ENCODE measurements around the gene NFASC.
A peak's percentile ranks its signal among the peaks of the same experiment; 100 is the strongest.

NFASC gene

DNA sequence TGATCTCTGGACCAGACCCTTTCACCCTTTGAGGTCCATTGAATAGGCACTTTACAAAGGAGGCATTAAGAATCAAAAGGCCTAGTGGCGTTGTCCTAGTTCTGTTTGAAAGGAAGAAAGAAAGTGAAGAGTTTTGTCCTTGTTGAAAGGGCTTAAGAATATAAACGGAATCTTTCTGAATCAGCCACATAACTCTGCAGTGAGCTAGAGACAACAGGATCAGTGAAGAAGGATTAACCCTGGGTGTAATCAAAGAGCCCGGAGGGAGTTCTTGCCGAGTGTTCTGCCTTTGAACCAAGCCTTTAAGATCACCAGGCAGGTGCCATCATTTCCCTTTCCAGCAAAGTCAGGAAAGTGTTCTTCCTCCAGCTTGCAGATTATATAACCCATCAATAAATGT, 117.5 kb downstream of the NFASC start:
- no peak for DNase-seq

DNA sequence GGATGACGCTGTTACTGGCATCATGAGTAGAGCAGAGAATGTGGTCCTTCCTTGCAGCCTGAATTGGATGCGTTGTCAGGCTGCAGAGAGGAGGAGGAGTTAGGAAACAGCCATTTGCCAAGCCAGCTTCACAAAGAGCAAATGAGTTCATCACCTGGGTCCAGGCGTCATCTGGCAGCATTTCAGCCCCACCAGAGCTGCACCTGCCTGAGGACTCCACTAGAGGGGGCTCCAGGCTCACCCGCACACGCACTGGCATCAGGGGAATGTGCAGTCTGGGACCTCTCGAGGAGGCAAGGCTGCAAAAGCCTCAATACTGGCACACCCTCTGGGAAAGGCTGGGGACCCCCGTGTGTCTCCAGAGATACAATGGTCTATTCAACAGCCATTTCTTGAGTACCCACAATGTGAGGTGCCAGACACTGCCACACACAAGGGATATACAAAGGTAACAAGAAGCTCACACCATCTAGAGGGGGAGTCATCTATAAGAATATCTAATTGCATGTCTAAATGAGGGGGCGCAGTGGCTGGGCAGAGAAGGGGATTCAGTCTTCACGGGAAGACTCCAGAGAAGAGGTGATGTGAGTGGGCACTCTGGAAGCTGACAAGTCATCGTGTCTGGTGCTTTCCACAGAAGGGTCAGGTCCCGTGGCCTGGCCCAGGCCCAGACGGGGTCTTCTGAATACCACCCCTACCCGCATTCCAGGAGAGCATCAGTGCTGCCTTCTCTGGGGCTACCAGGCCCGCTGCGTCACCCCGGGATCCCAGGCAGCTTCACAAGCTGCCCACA, 118.8 kb downstream of the NFASC start:
- peak; percentile 57 to 63 for DNase-seq

DNA sequence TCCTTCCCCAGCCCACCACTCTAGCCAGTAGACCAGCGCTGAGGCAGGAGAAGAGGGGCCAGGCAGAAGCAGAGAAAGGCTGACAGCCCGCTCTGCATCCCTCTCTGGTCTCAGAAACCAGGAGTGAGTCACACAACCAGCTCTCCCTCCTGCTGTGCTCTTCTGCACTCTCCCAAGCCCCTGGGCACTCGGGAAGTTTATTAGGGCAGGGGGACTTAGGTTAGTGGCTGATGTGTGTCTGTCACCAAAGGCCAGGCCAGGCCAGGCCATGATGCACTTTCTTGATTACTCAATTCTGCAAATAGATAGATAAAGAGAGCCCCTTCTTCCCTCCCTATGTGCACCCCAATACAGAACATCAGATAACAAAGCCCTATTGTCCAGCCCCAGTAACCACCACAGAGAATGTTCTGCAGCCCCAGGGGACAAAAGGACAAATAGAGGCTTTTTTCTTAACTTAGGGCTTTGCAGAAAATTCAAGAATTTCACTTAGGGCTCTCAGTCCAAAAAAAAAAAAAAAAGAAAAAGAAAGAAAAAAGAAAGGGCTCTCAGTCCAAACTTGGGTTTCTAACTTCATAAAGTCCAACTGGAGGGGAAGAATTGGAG, 119.5 kb downstream of the NFASC start:
- DNase-seq: no peak

DNA sequence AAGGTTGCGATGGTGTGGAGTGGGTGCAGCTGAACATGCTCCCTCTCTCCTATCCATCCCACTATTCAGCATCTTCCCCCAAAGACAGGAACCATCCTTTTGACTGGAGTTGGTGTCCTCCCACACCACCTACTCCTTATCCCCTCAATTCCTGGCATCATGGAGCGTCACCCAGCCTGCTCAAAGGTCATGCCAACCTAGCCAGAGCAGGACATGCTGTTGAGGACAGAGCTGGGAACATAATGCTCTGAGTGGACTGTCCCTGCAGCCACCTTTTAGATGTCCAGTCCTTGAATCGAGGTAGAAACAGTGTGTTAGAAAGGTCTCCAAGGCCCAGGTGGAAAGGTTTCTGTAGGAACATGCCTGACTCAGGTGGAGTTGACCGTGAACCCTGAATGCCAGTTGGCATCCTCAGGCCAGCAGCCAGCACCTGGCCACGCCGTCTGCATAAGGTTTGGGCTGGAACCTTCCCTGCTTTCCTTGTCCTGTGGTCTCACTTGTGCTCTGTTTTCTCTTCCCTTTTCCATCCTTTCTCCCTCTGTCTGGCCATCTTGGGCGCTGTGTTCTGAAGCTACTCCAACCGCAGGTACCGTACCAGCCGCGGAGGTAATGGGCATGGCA, 120.2 kb downstream of the NFASC start:
- no peak for DNase-seq

DNA sequence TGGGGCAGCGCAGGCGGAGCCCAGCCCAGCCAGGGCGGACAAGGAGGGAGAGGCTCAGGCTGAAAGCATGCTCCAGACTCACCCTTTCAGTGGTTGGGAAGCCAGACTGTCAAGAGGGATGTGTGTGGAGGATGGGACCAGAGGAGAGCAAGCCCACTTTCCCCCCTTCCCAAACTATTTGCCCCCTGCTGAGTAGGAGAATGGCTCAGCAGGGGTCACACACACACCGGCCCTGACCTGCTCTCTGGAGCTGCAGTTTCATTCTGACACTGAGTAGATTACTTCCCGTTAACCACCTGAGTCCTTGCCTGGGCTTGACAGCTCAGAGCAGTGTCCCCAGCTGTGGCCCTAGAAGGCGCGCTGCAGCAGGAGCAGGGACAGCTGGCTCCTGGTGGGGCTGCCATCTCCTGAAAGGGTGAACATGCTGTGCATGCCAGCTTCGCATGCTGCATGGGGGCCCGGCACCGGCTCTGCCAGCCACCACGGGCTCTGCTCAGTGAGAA, 120.7 kb downstream of the NFASC start:
- DNase-seq: no peak

DNA sequence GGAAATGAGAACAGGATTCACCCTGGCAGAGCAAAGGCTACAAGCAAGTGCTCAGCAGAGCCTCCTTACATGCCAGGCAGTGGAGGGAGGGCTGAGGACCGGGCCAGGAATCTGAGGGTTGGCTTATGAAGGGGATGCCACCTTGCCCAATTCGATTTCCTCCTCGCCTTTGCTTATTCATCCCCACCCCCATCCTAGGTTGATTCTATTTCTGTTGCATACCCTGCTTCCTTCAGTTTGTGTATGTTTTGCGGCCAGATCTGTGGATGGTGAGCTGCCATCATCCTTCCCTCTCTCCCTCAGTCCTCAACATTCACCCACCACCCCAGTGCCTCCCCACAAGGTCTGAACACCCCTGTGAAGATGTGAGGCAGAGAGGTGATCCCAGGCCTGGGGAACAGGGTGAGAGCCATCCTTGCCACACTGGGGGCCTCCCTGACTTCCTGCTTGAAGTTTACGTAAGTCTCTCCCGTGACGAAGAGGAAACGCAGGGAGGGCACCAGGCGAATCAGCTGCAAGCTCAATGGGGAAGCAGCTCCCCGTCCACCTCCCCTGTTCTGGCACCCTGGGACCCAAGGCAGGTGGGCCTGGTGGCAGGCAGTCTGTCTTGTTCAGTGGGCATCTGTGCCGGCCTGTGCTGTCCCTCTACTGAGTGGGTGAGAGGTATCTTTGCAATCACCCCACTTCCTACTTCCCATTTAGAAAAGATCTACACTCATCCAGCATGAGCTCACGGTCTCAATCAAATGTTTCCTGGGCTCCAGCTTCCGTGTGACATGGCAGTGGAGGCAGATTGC, 121.7 kb downstream of the NFASC start:
- no peak for DNase-seq

DNA sequence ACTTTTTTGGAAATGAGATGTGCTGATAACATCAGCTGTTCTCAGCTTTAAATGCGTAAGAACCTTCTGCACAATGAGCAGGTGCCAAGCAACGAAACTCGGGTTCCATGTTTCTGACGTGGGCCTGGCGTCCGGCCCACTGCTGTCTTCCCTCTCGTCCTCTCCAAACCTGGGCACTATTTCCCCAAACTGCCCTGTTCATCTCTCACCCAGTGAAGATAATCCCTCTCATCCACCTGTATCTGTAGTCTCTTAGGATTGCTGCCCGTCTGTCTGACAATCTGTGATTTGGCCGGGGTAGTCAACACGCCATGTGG, 122.3 kb downstream of the NFASC start:
- no peak for DNase-seq

DNA sequence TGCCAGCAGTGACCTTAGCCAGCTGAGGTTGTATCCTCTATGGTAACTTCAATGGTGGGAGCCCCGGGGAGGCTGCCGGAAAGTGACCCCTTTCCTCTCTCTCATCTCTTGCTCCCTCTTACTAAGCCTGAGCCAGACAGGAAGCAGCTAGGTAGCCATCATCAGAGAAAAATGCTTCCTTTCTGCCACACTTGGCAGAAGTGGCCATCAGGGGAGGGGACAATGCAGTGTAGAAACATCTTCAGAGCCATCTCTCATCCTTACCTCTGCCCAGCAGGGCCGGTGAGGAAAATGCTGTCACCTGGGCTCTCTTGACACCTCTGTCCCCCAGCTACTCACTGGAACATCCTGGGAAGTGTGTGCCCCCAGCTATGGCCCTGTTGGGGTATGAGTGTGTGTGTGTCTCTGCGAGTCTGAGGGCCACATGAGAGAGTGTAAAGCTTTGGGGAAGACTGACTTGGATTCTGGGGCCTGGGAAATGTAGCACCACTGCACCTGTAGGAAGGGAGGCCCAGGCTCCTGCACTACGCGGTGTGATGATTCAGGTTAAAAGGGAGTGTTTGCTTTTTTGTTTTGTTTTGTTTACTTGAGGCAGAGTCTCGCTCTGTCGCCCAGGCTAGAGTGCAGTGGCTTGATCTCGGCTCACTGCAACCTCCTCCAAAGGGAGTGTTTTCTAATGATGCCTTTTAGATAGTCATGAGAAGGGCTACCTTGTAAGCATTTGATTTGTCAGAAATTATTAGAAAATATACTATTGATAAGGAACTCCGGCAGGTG, 123.6 kb downstream of the NFASC start:
- DNase-seq: no peak

DNA sequence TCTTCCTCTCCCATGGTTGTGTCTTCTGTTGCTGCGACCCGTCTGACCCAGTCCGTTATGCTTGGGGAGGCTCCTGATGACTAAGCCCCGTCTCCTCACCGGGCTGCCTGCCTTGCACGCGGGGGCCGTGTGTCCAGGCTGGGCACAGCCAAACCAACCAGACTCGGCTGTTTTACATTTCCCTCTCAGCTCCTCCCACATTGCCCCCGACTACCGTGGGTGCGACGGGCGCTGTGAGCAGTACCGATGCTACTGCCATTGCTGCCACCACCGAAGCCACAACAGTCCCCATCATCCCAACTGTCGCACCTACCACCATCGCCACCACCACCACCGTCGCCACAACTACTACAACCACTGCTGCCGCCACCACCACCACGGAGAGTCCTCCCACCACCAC, 126.3 kb downstream of the NFASC start:
- DNase-seq: no peak

DNA sequence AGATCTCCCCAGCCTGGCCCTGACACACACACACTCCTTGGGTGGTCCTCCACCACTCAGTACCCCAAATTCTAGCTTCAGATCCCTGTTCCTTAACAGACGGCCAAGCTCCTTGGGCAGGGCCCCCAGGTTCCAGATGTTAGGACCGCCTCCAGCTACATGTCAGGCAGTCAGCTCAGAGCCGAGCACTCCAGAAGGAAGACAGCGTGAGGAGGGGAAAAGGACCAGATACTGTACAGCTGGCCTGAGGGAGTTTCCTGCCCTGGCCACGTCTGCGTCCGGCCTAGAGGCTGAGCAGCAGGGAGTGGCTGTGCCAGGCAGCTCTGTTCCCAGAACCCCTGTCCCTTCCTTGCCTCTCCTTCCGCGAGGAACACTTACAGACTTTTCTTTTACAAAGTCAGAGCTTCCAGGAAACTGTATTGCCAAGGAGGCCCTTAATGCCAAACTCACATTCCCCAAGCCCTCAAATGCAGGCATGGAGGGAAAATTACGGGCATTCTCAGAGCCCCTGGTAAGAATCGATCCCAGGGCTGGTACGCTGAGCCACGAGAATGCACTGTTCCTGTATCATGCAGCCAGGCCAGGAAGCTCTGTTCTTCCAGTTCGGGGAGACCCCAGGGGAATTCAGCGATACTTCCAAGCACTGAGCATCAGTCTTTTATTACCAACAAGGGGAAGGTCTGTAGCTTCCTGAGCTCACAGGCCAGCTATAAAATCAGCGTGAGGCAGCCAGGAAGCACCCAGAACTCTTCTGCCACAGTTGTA, 127.1 kb downstream of the NFASC start:
- no peak for DNase-seq

DNA sequence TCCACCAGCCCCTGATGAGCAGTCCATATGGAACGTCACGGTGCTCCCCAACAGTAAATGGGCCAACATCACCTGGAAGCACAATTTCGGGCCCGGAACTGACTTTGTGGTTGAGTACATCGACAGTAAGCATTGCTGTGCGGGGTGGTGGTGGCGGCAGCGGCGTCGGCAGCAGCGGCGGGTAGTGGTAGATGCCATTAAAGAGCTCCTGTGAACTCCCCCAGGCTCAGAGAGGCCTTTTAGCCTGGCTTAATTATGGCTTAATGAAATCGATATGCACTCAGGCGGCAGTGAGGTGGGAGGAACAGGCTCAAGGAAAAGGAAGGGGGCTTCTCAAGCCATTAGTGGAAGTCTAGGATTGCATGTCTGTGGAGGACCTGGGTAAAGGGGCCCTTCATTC, 130.5 kb downstream of the NFASC start:
- DNase-seq: no peak

DNA sequence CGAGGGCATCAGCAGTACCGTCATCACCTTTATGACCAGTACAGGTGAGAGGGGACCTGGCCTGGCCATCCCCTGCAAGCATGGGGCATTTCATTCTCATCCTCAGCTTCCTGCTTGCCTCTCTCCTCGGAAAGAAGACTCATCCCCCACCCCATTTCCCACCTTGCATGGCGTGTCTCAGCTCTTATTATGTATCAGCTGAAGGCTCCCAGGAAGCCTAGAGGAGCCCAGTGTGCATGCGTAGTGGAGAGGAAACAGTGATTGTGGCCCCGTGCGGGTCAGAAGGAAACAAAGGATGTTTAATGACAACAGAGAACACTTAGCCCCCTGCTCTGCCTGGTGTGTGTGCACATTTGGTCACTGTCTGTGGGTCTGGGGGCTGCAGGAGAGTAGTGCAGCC, 132.0 kb downstream of the NFASC start:
- DNase-seq: no peak

DNA sequence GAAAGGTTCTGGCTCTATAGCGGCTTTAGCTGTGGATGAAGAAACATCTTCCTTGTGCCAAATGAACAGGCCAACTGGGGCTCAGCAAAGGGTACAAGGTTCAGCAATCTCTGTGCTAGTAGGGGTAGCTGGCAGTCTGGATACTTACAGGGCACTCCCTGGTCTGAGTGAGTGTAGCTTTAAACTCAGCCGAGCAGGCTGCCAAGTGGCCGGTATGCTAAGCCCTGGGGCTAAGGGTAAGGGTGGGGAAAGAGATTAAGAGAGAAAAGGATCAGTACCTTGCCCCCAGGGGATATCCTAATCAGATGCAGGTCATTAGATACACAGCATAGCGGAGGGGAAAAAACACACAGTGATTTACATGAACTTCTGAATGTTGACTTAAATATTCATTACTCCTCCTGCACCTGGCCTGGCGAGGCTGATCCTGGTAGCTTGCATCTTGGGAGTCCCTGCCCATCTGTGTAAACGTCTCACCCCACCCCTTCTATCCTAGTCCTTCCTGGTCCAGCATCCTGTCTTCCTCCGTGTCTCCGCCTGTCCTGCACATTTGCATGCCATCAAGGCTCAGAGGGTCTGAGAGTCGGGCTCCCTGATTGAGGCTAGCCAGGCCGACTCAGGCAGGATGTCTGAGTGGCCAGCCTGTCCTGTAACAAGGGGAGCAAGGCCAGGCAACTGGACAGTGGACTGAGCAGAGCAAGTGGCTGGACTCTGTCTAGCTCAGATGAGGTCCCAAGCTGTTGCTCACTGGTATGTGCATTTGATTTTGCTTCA, 132.9 kb downstream of the NFASC start:
- DNase-seq: no peak

DNA sequence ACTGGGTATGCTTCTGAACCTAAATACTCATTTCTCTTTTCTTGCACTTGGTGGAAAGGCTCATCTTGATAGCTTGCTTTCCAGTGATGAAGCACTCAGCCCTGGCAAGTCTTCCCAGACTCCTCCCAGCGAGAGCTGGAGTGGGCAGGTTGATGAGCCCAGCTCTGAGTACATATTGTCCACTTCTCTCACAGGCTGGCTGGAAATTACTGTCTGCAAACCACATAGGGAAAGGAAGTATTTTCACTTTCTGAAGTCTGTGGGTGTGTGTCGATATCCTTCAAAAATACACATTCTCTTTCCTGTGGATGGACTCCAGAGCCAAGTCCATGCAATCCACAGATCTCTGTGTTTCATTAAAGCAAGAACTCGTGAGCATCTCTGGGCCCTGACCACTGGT, 133.7 kb downstream of the NFASC start:
- DNase-seq: no peak

DNA sequence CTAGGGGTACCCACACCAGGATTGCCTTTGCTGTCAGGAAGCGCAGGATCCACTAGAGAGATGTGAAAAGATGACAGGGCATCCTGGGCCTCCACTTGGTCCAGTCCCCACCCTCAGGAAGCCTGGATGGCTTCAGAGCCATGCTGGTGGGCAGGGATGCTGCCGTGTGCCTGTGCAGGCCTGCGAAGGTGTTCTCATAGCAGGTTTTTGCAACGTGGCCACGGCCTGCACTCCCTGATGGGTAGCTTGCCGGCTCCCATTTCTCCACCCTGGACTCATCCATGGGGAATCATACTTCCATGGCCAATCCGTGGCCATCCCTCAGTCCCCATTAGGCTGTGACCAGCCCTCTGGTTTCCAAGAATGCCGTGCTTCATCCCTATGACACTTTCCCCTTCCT, 138.2 kb downstream of the NFASC start:
- DNase-seq: no peak

DNA sequence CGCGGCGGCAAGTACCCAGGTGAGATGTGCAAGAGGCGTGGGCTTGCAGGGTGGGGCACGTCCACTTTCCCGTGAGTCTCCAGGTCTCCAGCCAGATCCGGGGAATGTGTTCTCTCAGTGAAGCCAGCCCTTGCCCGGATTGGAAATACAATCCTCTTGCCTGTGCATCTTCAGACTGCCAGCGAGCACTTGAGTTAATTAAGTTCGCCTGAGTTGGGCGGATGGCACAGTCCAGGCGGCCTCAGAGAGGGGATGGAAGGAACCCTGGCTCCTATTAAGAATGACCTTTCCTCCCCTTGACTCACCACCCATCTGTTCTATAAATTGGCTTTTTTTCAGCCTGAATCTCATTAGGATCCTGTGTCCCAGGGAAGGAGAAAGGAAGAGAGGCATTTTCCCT, 139.0 kb downstream of the NFASC start:
- no peak for DNase-seq

DNA sequence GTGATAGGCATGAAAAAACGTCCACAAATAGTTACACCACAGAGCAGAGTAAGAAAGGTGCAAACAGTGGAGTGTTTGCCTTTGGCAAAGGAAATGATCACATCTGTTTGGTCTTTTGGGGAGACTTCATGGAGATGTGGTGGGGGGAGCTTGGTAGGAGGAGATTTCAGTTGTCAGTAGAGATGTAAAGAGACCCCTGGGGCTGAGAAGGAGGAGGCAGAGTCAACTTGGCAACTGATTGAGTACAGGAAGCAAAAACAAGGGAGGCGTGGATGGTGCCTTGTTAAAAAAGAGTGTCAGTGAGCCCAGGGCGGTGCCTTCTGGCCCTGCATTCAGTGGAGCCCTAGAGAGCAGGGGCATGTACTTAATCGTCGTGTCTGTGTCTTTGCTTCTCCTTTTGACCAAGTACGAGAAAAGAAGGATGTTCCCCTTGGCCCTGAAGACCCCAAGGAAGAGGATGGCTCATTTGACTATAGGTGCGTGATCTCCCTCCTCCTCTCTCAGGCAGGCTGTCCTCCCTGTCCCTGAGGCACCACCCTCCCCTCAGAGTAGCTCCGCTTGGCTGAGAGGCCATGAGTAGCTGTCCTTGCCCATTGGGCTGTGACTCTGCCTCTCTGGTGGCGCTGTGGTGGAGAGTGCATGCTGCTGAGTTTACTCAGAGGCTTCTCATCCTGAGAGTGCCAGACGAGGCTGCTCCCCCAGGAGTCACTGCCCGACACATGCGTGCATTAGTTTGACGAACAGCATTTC, 141.9 kb downstream of the NFASC start:
- no peak for DNase-seq

DNA sequence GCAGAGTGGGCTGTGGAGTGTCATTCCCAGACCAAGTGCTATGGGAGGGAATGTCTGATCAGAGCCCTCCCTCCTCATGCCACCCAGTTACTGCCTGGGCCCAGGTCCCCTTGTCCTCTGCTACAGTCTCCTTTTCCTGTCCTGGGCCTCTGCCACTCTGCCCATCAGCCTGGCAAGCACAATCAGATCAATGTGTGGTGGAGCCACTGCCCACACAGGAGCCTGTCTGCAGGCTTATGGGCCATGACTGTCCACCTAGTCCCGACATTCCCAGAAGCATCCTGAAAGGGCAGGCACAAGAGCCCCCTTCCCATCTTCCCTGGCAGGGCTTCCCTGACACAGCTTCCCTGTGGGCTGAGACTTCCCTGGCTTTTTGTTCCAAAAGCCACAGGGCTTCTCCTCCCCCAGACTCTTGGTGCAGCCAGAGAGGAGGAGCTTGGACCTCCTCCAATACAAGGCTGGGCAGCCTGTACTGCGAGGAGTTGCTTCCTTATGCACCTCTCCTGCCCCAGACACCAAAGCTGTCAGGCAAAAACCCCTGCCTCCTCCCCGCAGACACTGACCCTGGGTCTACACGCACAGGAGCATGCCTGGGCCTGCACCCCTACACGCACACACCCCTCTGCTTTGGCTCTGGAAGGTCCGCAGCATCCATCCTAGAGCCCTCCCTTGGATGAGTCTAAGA, 143.2 kb downstream of the NFASC start:
- peak in 1 of 2 experiments; percentile 13 for DNase-seq

DNA sequence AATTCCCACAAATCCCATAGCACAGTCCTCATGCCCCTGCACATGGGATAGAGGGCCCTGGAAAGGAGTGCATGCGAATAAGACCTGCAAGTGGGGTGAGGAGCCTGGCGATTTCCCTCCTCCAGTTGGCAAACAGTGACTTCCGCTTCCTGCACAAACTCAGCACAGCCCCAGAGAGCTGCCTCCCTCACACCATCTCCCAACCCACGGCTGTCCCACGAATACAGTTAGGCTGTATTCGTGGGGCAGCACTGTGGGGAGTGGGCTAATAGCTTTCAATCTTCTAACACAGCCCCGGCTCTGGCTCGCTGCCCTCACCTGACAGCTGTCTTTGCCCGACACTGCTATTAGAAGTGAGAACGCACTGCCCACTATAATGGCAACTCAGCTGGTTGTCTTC, 144.1 kb downstream of the NFASC start:
- DNase-seq: no peak

DNA sequence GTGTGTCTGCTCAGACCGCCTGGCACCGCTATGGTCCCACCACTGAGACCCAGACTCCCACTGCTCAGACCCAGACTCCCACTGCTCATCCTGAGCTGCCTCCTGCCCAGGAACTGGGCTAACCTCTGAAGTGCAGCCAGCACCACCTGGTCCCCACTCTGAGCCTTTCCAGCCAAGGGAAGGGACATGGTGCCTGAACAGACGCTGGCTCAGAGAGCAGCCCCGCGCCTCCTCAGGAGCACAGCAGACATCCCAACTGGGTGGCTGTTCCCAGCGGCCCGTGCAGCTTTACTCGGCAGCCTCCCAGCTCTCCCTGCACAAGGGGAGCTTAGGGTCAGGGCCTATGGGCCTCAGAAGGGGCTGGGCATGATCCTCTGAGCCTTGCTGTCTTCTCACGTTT, 144.6 kb downstream of the NFASC start:
- no peak for DNase-seq

Measured in SHP77 (cell line).